IPS-20b (cell line): ENCODE results near the gene SLC39A11.

Experiments used
- H3K27ac ChIP-seq: one replicate; pipeline ENCODE4 v1.5.1; 2013; ENCODE audit warnings: low read length
- H3K27me3 ChIP-seq: 2 replicates; pipeline ENCODE4 v1.6.1; 2013; ENCODE audit warnings: mild to moderate bottlenecking, low read length, inconsistent platforms; ENCODE audit not compliant: insufficient read depth
- H3K36me3 ChIP-seq: 2 replicates; pipeline ENCODE4 v1.6.1; 2013; ENCODE audit warnings: low read depth, mild to moderate bottlenecking, inconsistent platforms, low read length, moderate library complexity; ENCODE audit not compliant: insufficient read depth
- H3K4me1 ChIP-seq: 2 replicates; pipeline ENCODE4 v1.6.1; 2013; ENCODE audit warnings: mild to moderate bottlenecking, control low read depth, inconsistent platforms, low read length, moderate library complexity; ENCODE audit not compliant: insufficient read depth
- H3K4me3 ChIP-seq: 2 replicates; pipeline ENCODE4 v1.5.1; 2013; ENCODE audit warnings: mild to moderate bottlenecking, low read length, inconsistent platforms
- H3K9ac ChIP-seq: 2 replicates; pipeline ENCODE4 v1.6.1; 2013; ENCODE audit warnings: low read depth, mild to moderate bottlenecking, inconsistent platforms, low read length, moderate library complexity
- H3K9me3 ChIP-seq: 2 replicates; pipeline ENCODE4 v1.6.1; 2013; ENCODE audit warnings: mild to moderate bottlenecking, low read depth, low read length, inconsistent platforms; ENCODE audit not compliant: insufficient read depth

Gene SLC39A11

DNA sequence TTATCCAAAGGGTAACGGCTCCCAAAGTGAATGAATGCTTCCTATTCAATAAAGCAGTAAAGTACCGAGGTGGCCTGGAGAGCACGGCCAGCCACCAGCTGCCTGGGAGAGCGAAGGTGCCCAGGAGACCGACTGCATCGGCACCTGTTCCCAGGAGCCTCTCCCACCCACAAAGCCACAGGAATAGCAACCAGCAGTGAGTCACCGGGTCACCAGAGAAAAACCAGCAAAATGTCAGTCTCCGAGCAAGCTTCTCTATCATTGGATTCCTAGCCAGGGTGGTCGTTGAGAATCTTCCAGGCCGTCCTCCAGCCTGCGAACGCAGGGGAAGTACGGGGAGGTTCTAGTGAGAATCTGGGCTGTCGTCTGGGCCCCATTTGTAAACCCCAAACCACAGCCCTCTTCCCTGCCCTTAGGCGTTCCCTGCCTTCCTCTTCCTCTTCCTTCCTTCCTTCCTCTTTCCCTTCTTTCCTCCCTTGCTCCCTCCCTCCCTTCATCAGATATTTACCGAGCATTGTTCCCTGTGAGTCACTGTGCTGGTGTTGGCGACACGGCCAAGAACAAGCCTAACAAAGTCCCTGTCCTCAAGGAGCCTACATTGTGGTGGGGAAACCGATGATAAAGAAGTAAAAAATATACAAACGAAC lies 114.6 kb downstream of the SLC39A11 start:
- no peaks in the 10 kb centered on the region for H3K27me3 ChIP-seq
- H3K9ac ChIP-seq = no peak overlapping the region
- H3K4me1 ChIP-seq = no peaks in the 10 kb centered on the region
- H3K9me3 ChIP-seq = peaks cover 4% of the 10 kb centered on the region; the same call in 1 of the 2 replicates
- no peaks in the 10 kb centered on the region for H3K36me3 ChIP-seq
- no peak overlapping the region for H3K27ac ChIP-seq
- H3K4me3 ChIP-seq = no peak overlapping the region

DNA sequence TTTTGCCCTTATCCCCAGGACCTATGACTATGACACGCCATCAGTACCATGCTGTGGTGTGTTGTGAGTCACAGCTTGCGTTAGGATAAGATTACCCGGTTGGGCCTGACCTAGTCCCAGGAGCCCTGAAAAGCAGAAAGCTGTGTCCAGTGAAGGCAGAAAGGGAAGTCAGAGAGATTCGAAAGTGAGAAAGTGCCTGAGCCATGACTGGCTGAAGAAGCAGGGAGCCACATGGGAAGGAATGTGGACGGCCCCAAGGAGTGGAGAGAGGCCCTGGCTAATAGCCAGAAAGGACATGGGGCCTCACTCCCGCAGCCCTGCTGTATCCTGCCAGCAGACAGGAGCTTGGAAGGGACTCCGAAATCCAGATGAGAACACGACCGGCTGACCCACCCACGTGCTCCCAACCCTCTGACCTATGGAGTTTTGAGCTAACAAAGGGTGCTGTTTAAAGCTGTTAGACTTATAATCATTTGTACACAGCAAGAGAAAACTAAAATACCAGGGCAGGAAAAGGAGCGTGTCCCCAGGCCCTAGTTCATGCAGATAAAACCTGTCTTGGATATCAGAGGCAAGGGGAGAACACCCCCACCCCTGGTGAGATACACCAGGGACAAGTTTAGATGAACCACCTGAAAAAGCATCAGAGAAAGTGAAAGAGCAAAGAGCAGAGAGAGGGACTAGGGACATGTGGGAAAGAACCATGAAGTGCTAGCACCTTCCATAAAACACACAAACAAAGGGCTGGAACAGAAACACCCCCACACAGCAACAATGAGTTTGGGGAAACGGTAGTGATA lies 115.3 kb downstream of the SLC39A11 start:
- Histone ChIP-seq H3K9ac (no peak overlapping the region), H3K27me3 (no peaks in the 10 kb centered on the region), H3K36me3 (no peaks in the 10 kb centered on the region), H3K4me1 (no peaks in the 10 kb centered on the region), H3K27ac (no peak overlapping the region), H3K4me3 (no peak overlapping the region), H3K9me3 (peaks cover 4% of the 10 kb centered on the region; the same call in 1 of the 2 replicates)

DNA sequence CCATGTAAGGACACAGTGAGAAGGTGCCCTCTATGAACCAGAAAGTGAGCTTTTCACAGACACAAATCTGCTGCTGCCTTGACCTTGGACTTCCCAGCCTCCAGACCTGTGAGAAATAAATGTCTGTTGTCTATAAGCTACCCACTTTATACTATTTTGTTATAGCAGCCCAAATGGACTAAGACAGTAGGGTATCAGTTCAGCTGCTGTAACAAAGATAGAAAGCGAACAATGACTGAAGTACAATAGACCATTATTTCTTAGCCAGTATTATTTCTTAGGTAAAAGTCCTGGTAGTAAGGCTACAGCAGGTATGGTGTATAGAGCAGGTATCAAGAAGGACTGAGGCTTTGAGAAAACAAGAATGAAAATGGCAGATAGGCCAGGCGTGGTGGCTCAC lies 117.0 kb downstream of the SLC39A11 start:
- Histone ChIP-seq H3K9me3 (peaks cover 4% of the 10 kb centered on the region; the same call in 1 of the 2 replicates), H3K9ac (no peak overlapping the region)

DNA sequence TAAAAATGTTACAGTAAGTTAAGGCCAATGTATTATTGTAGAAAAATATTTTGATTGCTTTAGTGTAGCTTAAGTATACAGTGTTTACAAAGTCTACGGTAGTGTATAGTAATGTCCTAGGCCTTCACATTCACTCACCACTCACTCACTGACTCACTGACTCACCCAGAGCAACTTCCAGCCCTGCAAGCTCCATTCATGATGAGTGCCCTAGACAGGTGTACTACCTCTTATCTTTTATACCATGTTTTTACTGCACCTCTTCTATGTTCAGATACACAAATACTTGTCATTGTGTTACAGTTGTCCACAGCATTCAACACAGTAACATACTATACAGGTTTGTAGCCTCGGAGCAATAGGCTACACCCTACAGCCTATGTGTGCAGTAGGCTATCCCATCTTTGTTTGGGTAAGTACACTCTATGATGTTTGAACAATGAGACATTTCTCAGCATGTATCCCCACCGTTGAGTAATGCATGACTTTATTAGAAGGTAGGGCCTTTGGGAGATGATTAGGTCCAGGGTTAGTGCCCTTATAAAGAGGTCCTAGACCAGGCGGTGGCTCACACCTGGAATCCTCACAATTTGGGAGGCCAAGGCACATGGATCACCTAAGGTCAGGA lies 117.8 kb downstream of the SLC39A11 start:
- Histone ChIP-seq H3K4me3 (no peak overlapping the region), H3K4me1 (peaks cover 14% of the 10 kb centered on the region; the same call in 1 of the 2 replicates), H3K27me3 (no peaks in the 10 kb centered on the region), H3K27ac (no peak overlapping the region), H3K36me3 (no peaks in the 10 kb centered on the region), H3K9ac (no peak overlapping the region), H3K9me3 (peaks cover 4% of the 10 kb centered on the region; the same call in 1 of the 2 replicates)

More for the DNA sequence above, 117.0 kb downstream of the SLC39A11 start:
- H3K4me3 ChIP-seq = no peak overlapping the region
- no peaks in the 10 kb centered on the region for H3K27me3 ChIP-seq
- H3K27ac ChIP-seq = no peak overlapping the region
- peaks cover 8% of the 10 kb centered on the region; the same call in 1 of the 2 replicates for H3K4me1 ChIP-seq
- H3K36me3 ChIP-seq = no peaks in the 10 kb centered on the region

DNA sequence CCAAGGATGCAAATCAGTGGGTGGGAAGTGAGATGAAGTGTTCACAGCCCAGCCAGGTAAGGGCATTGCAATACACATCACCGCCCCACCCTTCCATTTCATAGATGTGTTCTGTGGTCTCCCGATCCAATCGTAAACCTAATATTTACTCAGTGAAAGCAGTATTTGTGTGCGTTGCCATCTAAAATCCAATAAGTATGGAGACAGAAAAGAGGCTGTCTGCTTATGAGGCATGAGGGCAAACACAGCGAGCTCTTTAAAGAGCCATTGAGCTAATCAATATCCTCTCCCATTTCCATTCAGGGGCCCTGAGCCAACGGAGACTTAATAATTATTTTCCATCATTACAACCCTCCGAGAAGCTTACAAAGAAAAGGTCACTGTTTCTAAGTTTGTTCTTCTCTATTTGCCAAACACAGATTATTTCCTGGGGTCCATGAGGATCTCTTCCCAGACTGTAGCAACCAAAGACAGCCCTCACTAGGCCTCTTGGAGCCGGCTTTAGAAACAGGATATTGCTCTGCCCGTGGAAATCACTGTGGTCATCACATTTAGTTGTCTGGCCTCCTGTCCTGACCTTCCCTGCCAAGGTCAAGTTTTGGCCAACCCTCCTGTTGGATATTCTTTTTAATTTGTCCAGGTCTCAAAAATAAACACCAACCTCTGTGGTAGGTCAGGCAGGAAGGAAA lies 120.1 kb downstream of the SLC39A11 start:
- Histone ChIP-seq H3K9me3 (peaks cover 4% of the 10 kb centered on the region; the same call in 1 of the 2 replicates), H3K27ac (no peak overlapping the region), H3K36me3 (no peaks in the 10 kb centered on the region), H3K4me3 (no peak overlapping the region), H3K27me3 (no peaks in the 10 kb centered on the region), H3K4me1 (peaks cover 14% of the 10 kb centered on the region; the same call in 1 of the 2 replicates), H3K9ac (no peak overlapping the region)

DNA sequence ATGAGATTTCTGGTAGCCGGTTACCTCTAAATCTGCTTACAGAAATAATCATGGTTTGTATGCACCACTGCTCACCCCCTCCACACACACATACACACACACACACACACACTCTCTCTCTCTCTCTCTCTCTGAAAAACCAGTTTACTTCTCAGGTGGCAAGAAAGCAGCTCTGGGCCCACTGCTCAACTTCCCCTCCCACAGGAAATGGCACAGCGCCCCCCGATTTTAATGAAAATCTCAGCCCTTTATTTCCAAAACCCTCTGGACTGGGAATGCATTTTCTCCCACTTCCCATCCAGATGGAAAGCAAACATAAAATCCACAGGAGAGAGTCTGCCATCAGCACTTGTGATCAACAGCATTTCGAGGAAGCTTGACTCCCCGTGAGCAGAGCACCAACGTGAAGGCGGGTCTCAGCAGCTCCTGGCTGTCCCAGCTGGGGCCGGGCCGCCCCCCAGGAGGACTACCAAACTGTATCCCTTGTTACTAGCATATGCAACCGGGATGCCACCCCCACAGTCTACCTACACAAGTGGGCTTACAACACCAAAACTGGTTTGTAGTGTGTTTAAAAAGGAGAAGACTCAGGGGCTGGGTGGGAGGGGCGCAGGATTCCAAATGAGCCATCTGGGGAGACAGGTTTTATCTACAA lies 121.1 kb downstream of the SLC39A11 start:
- H3K27ac ChIP-seq = no peak overlapping the region

DNA sequence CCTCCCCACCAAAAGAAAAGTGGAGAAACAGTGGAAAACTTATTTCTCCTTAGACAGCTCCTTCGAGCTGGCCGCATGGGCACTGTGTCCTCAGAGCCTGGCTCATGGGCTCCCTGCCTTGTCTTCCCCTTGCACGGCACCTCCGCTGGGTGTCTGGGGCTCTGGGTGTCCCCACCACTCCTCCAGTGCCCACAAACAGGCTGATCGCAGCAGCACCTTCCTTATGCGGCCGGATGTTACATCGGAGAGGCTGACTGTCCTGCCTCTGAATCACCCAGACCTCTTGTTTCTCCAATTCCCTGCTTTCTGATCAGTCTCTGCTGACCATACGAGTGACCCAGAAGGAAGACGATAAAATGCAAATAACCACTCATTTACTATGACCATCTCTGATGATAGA lies 121.7 kb downstream of the SLC39A11 start:
- H3K27me3 ChIP-seq = no peaks in the 10 kb centered on the region
- no peak overlapping the region for H3K27ac ChIP-seq
- H3K9ac ChIP-seq = no peak overlapping the region
- H3K4me3 ChIP-seq = no peak overlapping the region
- peaks cover 14% of the 10 kb centered on the region; the same call in 1 of the 2 replicates for H3K4me1 ChIP-seq
- peaks cover 4% of the 10 kb centered on the region; the same call in 1 of the 2 replicates for H3K9me3 ChIP-seq
- no peaks in the 10 kb centered on the region for H3K36me3 ChIP-seq

More for the DNA sequence above, 121.1 kb downstream of the SLC39A11 start:
- Histone ChIP-seq H3K4me3 (no peak overlapping the region), H3K9me3 (peaks cover 4% of the 10 kb centered on the region; the same call in 1 of the 2 replicates), H3K9ac (no peak overlapping the region), H3K4me1 (peaks cover 14% of the 10 kb centered on the region; the same call in 1 of the 2 replicates), H3K27me3 (no peaks in the 10 kb centered on the region), H3K36me3 (no peaks in the 10 kb centered on the region)

DNA sequence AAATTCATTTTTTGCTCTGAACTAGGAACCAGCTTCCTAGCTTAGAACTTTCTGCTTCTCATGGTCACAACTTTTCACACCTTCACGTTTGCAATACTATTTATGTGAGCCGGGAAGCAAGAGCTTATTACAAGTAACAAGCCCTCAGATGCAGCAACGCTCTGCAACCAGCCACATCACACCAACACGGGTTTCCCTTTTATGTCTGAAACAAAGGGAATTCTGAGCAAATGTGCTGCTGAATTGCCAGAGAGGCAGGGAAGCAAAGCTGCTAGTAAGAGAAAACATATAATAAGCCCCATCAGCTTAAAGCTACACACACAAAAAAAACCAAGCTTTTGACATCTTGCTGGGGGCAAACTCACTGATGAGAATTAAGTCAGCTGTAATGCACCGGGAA lies 122.2 kb downstream of the SLC39A11 start:
- Histone ChIP-seq H3K9me3 (no peaks in the 10 kb centered on the region), H3K27me3 (no peaks in the 10 kb centered on the region), H3K9ac (no peak overlapping the region), H3K27ac (no peak overlapping the region), H3K4me1 (peaks cover 14% of the 10 kb centered on the region; the same call in 1 of the 2 replicates), H3K36me3 (no peaks in the 10 kb centered on the region), H3K4me3 (no peak overlapping the region)

DNA sequence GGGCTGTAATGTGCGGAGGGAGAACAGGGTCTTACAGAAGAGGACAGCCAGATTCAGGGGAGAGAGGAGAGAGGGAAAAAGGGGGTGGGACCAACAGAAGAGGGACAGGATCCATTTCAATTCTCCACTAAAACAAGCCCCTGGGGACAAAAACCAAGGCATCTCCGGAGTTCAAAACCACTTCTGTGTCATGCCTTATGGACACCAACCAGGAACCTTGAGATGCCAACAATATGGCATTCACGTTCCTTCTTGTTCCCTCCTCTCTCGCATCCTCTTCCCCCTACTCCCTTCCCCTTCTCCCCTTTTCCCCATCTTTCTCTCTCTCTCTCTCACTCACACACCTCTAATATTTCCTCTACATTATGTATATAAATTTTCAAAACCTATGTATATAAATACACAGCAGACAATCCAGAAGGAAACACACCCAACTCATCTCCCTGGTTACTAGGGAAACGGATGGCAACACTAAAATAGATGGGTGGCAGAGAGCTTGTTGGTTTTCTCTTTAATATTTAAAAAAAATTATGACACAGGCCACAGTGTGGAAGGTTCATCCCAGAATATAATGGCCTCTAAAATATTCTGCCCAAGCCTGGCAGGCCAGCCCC lies 123.1 kb downstream of the SLC39A11 start:
- Histone ChIP-seq H3K4me1 (peaks cover 14% of the 10 kb centered on the region; the same call in 1 of the 2 replicates), H3K9me3 (no peaks in the 10 kb centered on the region), H3K27ac (no peak overlapping the region), H3K27me3 (no peaks in the 10 kb centered on the region), H3K4me3 (no peak overlapping the region), H3K36me3 (no peaks in the 10 kb centered on the region), H3K9ac (no peak overlapping the region)

DNA sequence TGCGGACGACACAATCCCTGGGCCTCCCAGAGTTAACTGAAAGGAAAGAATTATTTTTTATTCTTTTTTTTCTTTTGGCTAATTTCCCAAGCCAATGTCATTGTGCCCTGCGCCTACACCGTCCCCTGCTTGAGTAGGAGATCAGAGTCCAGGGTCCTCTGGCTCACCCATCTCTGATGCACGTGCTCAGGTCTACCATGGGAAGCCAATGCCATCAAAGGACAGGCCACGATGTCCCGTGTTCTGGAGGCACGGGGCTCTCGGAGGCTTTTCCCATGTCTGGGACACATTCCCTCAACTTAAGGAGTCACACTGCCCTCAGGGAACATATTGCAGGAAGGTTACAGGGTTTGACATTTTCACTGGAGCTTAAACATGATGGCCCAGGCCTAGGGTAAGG lies 123.7 kb downstream of the SLC39A11 start:
- H3K36me3 ChIP-seq = no peaks in the 10 kb centered on the region
- H3K4me1 ChIP-seq = peaks cover 14% of the 10 kb centered on the region; the same call in 1 of the 2 replicates
- no peak overlapping the region for H3K9ac ChIP-seq
- no peak overlapping the region for H3K4me3 ChIP-seq
- no peaks in the 10 kb centered on the region for H3K27me3 ChIP-seq
- no peak overlapping the region for H3K27ac ChIP-seq
- no peaks in the 10 kb centered on the region for H3K9me3 ChIP-seq
